SK-N-SH (cell line): ENCODE data around the gene HOXC5. TPM values are rescaled to one million over a fixed set of nuclear protein-coding genes. Genes with fewer than 3 reads are reported as not detected.

Experiments used
- CTCF ChIA-PET: fragments of 300-600, 350-600 bp; formaldehyde crosslinking; extraction: SDS; loops from one replicate; lab custom pipeline; 2021; lab: Yijun Ruan, JAX
- POLR2A ChIA-PET: fragments of 350-600 bp; sonication (Branson Sonifier 250); formaldehyde crosslinking; extraction: SDS; loops from one replicate; lab custom pipeline; 2020; ENCODE audit warnings: antibody characterized with exemption, inconsistent platforms; lab: Yijun Ruan, JAX
- DNase-seq: peaks from one replicate; pipeline ENCODE4 v3.0.0; 2012
- H2AFZ ChIP-seq: fragments of 200-600 bp; sonication (generic); 2 replicates; pipeline ENCODE4 v1.8.1; 2016; ENCODE audit warnings: antibody characterized with exemption, mild to moderate bottlenecking, low read depth
- H3F3A ChIP-seq: fragments of 200-600 bp; sonication (generic); replicated peaks from 2 replicates; pipeline ENCODE3; 2016; ENCODE audit warnings: antibody characterized with exemption, mild to moderate bottlenecking; ENCODE audit not compliant: insufficient read depth
- H3K27ac ChIP-seq, 2 experiments: fragments of 200-500 bp in 1 of 2; fragments of 200-600 bp in 1 of 2; sonication (Bioruptor generic) in 1 of 2; sonication (generic), shearing (Covaris generic) in 1 of 2; 2 replicates each; pipeline versions ENCODE4 v1.5.1 to v1.6.1; 2014 to 2016; ENCODE audit warnings: low read depth in 2 of 2, inconsistent platforms in 1 of 2, low read length in 1 of 2, mild to moderate bottlenecking in 1 of 2, mixed read lengths in 1 of 2
- H3K27me3 ChIP-seq: fragments of 200-600 bp; sonication (generic), shearing (Covaris generic); 2 replicates; pipeline ENCODE4 v1.6.1; 2016; ENCODE audit warnings: mixed run types; ENCODE audit not compliant: insufficient read depth
- H3K36me3 ChIP-seq, 2 experiments: fragments of 200-500 bp in 1 of 2; fragments of 200-600 bp in 1 of 2; sonication (Bioruptor generic) in 1 of 2; sonication (generic) in 1 of 2; replicated peaks in 1 of 2; 2 replicates each; pipeline versions ENCODE3 to v1.5.1; 2014 to 2016; ENCODE audit warnings: low read length in 1 of 2, mild to moderate bottlenecking in 1 of 2; ENCODE audit not compliant: insufficient read depth in 2 of 2, control insufficient read depth in 1 of 2
- H3K4me1 ChIP-seq, 2 experiments: fragments of 200-500 bp in 1 of 2; fragments of 200-600 bp in 1 of 2; sonication (Bioruptor generic) in 1 of 2; sonication (generic), shearing (Covaris generic) in 1 of 2; 2 replicates each; pipeline versions ENCODE4 v1.5.1 to v1.6.1; 2014 to 2016; ENCODE audit warnings: low read depth in 1 of 2, low read length in 1 of 2, mixed run types in 1 of 2; ENCODE audit not compliant: insufficient read depth in 2 of 2, control insufficient read depth in 1 of 2
- H3K4me2 ChIP-seq: fragments of 200-600 bp; sonication (generic), shearing (Covaris generic); 2 replicates; pipeline ENCODE4 v1.6.1; 2017; ENCODE audit warnings: mixed run types
- H3K4me3 ChIP-seq, 2 experiments: fragments of 200-500 bp in 1 of 2; fragments of 200-600 bp in 1 of 2; sonication (Bioruptor generic) in 1 of 2; sonication (generic), shearing (Covaris generic) in 1 of 2; 2 replicates each; pipeline versions ENCODE4 v1.5.1 to v1.8.1; 2014 to 2016; ENCODE audit warnings: low read depth in 2 of 2, inconsistent platforms in 1 of 2, low read length in 1 of 2, mild to moderate bottlenecking in 1 of 2, mixed read lengths in 1 of 2, moderate library complexity in 1 of 2
- H3K79me2 ChIP-seq: fragments of 200-600 bp; sonication (generic); 2 replicates; pipeline ENCODE4 v1.8.1; 2017; ENCODE audit warnings: mild to moderate bottlenecking; ENCODE audit not compliant: insufficient read depth
- H3K9ac ChIP-seq: fragments of 200-600 bp; sonication (generic); 2 replicates; pipeline ENCODE4 v1.6.1; 2017; ENCODE audit warnings: mixed run types
- H3K9me2 ChIP-seq: fragments of 200-600 bp; sonication (generic); 2 replicates; pipeline ENCODE4 v1.6.1; 2017; ENCODE audit warnings: mixed run types
- H3K9me3 ChIP-seq: fragments of 200-600 bp; sonication (generic); 2 replicates; pipeline ENCODE4 v1.6.1; 2017; ENCODE audit warnings: mixed run types, mild to moderate bottlenecking, moderate library complexity
- H4K20me1 ChIP-seq: fragments of 200-600 bp; sonication (generic); 2 replicates; pipeline ENCODE4 v1.6.1; 2017; ENCODE audit warnings: mild to moderate bottlenecking, mixed run types; ENCODE audit not compliant: insufficient read depth
- CHD2 ChIP-seq: fragments of 150-350 bp; IDR thresholded peaks from 2 replicates; pipeline ENCODE4 v1.6.1; 2018; ENCODE audit warnings: low read length; ENCODE audit not compliant: partially characterized antibody
- ELF1 ChIP-seq: IDR thresholded peaks from 2 replicates; pipeline ENCODE4 v1.4.0; 2012
- FOXM1 ChIP-seq: IDR thresholded peaks from 2 replicates; pipeline ENCODE4 v1.4.0; 2012; ENCODE audit warnings: low read depth, mild to moderate bottlenecking
- GABPA ChIP-seq: IDR thresholded peaks from 2 replicates; pipeline ENCODE4 v1.4.0; 2012; ENCODE audit warnings: low read depth, mild to moderate bottlenecking
- MEF2A ChIP-seq: IDR thresholded peaks from 2 replicates; pipeline ENCODE4 v1.4.0; 2012; ENCODE audit warnings: low read depth, borderline replicate concordance
- NRF1 ChIP-seq: IDR thresholded peaks from 2 replicates; pipeline ENCODE4 v1.6.1; 2012; ENCODE audit warnings: low read depth, mild to moderate bottlenecking, low read length
- RAD21 ChIP-seq: IDR thresholded peaks from 2 replicates; pipeline ENCODE4 v1.6.1; 2012; ENCODE audit warnings: mild to moderate bottlenecking, low read length
- RCOR1 ChIP-seq: fragments of 150-350 bp; IDR thresholded peaks from 2 replicates; pipeline ENCODE4 v1.6.1; 2017; ENCODE audit warnings: antibody characterized with exemption, low read length
- SIN3A ChIP-seq: IDR thresholded peaks from 2 replicates; pipeline ENCODE4 v1.6.1; 2012; ENCODE audit warnings: low read depth, mild to moderate bottlenecking, low read length, moderate library complexity, borderline replicate concordance
- SMC3 ChIP-seq: IDR thresholded peaks from 2 replicates; pipeline ENCODE4 v1.6.1; 2012; ENCODE audit warnings: low read depth, low read length, improper control_type of control experiment
- TCF12 ChIP-seq: IDR thresholded peaks from 2 replicates; pipeline ENCODE4 v1.4.0; 2012
- TEAD4 ChIP-seq: IDR thresholded peaks from 2 replicates; pipeline ENCODE4 v1.4.0; 2012; ENCODE audit warnings: mild to moderate bottlenecking, borderline replicate concordance; ENCODE audit not compliant: insufficient read depth
- YY1 ChIP-seq: IDR thresholded peaks from 2 replicates; pipeline ENCODE4 v1.4.0; 2012; ENCODE audit warnings: low read depth, mild to moderate bottlenecking
- ZBTB33 ChIP-seq: IDR thresholded peaks from 2 replicates; pipeline ENCODE4 v1.4.0; 2012; ENCODE audit warnings: low read depth, borderline replicate concordance
- WGBS: methylation state at CpG from one replicate; pipeline ENCODE4 v1.1.6; 2017; ENCODE audit warnings: low lambda C conversion rate; 5-methylcytosine and 5-hydroxymethylcytosine counted together
- polyA plus RNA-seq, 3 experiments: library from polyadenylated mRNA; depleted of rRNA; stranded (reverse); fragments of >200 nt; gene quantifications; 2 replicates each; pipeline ENCODE4 v1.2.3, GENCODE V29; 2012
- TF ChIP-seq, protein P1 (sequence below): fragments of 150-350 bp; IDR thresholded peaks from 2 replicates; pipeline ENCODE4 v1.6.1; 2016; ENCODE audit warnings: mild to moderate bottlenecking, low read depth, low read length

The HOXC5 gene
- polyA plus RNA-seq, 1 of the 3 experiments (the other 2 are of a cell fraction) = 2.1 TPM

GRCh38 chr12:54033106-54033979 lies 493 bp downstream of the HOXC5 start:
- peak; percentile 25; the same call in 1 of the 2 replicates for TF ChIP-seq NRF1
- TF ChIP-seq CHD2 = no peak
- TF ChIP-seq, protein P1, sequence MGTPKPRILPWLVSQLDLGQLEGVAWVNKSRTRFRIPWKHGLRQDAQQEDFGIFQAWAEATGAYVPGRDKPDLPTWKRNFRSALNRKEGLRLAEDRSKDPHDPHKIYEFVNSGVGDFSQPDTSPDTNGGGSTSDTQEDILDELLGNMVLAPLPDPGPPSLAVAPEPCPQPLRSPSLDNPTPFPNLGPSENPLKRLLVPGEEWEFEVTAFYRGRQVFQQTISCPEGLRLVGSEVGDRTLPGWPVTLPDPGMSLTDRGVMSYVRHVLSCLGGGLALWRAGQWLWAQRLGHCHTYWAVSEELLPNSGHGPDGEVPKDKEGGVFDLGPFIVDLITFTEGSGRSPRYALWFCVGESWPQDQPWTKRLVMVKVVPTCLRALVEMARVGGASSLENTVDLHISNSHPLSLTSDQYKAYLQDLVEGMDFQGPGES = no peak
- no peak for TF ChIP-seq RAD21
- TF ChIP-seq GABPA = no peak
- TF ChIP-seq YY1 = peak; percentile 84
- no peak for TF ChIP-seq MEF2A
- no peak for TF ChIP-seq TEAD4
- TF ChIP-seq SMC3 = no peak
- H3F3A ChIP-seq = peaks cover 8% of the 10 kb centered on the region
- peak overlapping the region; percentile 81 for H2AFZ ChIP-seq
- H3K79me2 ChIP-seq = no peaks in the 10 kb centered on the region
- DNase-seq = peak; percentile 84
- H4K20me1 ChIP-seq = no peaks in the 10 kb centered on the region
- CTCF ChIA-PET = interaction anchor here (0.7 to 23.2 kb wide), 34 partner anchors 8 to 355 kb away, joined by 3 to 548 read pairs (median 6); partner anchors contain the start of genes HOXC10, HOXC4, HOXC8 and HOXC9
- H3K4me2 ChIP-seq = peak overlapping the region; percentile 74
- no peaks in the 10 kb centered on the region for H3K27me3 ChIP-seq
- H3K4me1 ChIP-seq = peaks cover 0 to 44% of the 10 kb centered on the region in 2 experiments; a peak in 1 of 4 replicates
- no peaks in the 10 kb centered on the region for H3K9me3 ChIP-seq
- H3K9me2 ChIP-seq = no peaks in the 10 kb centered on the region
- H3K9ac ChIP-seq = peak overlapping the region; percentile 55; the same call in 1 of the 2 replicates
- peak overlapping the region in 1 of 2 experiments; percentile 93; a peak in 3 of 4 replicates for H3K27ac ChIP-seq
- POLR2A ChIA-PET = interaction anchor here (0.5 to 2.2 kb wide), 11 partner anchors 16 to 247 kb away, joined by 3 to 18 read pairs (median 4); partner anchors contain the start of genes CBX5, HNRNPA1 and HOXC4
- H3K4me3 ChIP-seq = peak overlapping the region; percentile 52 to 60
- H3K36me3 ChIP-seq = no peaks in the 10 kb centered on the region
- WGBS = 9% methylated on average over 42 of the region's 61 CpGs

- ChIA-PET POLR2A (interaction anchor here (3.4 kb wide), 1 partner anchor 19 kb away, joined by 25 read pairs; the partner anchor contains the start of gene HOXC4), CTCF (interaction anchor here (0.8 to 23.2 kb wide), 11 partner anchors 10 to 336 kb away, joined by 3 to 548 read pairs (median 42); partner anchors contain the start of genes HOXC10, HOXC4, HOXC8 and SMUG1)
- 83% methylated on average over 40 of the region's 57 CpGs for WGBS
- H3K4me3 ChIP-seq = peak overlapping the region; percentile 52 to 60; a peak in 3 of 4 replicates
- no peaks in the 10 kb centered on the region for H3K9me3 ChIP-seq
- H3K4me2 ChIP-seq = peak overlapping the region; percentile 74
- DNase-seq = peak; percentile 83
- peak overlapping the region in 1 of 2 experiments; percentile 93; a peak in 1 of 4 replicates for H3K27ac ChIP-seq
- H3K9ac ChIP-seq = peak overlapping the region; percentile 55; the same call in 1 of the 2 replicates
- H3K9me2 ChIP-seq = no peaks in the 10 kb centered on the region
- H3K36me3 ChIP-seq = no peaks in the 10 kb centered on the region
- peaks cover 8% of the 10 kb centered on the region for H3F3A ChIP-seq
- H3K79me2 ChIP-seq = no peaks in the 10 kb centered on the region
- no peaks in the 10 kb centered on the region for H4K20me1 ChIP-seq
- H3K4me1 ChIP-seq = peaks cover 0 to 50% of the 10 kb centered on the region in 2 experiments; a peak in 1 of 4 replicates
- peak overlapping the region; percentile 81; the same call in 1 of the 2 replicates for H2AFZ ChIP-seq
- no peaks in the 10 kb centered on the region for H3K27me3 ChIP-seq
- TF ChIP-seq SIN3A (0 out of 2 replicates have a peak, but pooled peaks have one; percentile 20), RCOR1 (no peak), ELF1 (no peak), TCF12 (no peak), SMC3 (no peak), ZBTB33 (no peak), FOXM1 (no peak)
Observed at GRCh38 chr12:54033980-54034784, 1.3 kb downstream of the HOXC5 start.
